Neural progenitor cell (in vitro differentiated cells): ENCODE results near the gene CHST3. TPM values are rescaled to one million over a fixed set of nuclear protein-coding genes. Genes with fewer than 3 reads are reported as not detected.
A peak's percentile ranks its signal among the peaks of the same experiment; 100 is the strongest.

Experiments used
- DNase-seq: peaks from one replicate; pipeline ENCODE4 v3.0.0-alpha.2; 2016; ENCODE audit warnings: low spot score
- H2AFZ ChIP-seq: fragments of 200-600 bp; sonication (generic); replicated peaks from 2 replicates; pipeline ENCODE4 v1.6.1; 2016; ENCODE audit warnings: antibody characterized with exemption
- H3F3A ChIP-seq: fragments of 200-600 bp; sonication (generic); 2 replicates; pipeline ENCODE4 v1.6.1; 2016; ENCODE audit warnings: antibody characterized with exemption, low read depth
- H3K27ac ChIP-seq: fragments of 200-600 bp; sonication (generic); 2 replicates; pipeline ENCODE4 v1.5.1; 2016; ENCODE audit warnings: mild to moderate bottlenecking
- H3K27me3 ChIP-seq: fragments of 200-600 bp; sonication (generic); 2 replicates; pipeline ENCODE4 v1.6.1; 2016; ENCODE audit warnings: mild to moderate bottlenecking, moderate library complexity
- H3K36me3 ChIP-seq: fragments of 200-600 bp; sonication (generic); 2 replicates; pipeline ENCODE4 v1.5.1; 2016
- H3K4me1 ChIP-seq: fragments of 200-600 bp; sonication (generic); 2 replicates; pipeline ENCODE4 v1.6.1; 2016; ENCODE audit warnings: mixed run types
- H3K4me2 ChIP-seq: fragments of 200-600 bp; sonication (generic); 2 replicates; pipeline ENCODE4 v1.6.1; 2016
- H3K4me3 ChIP-seq: fragments of 200-600 bp; sonication (generic); 2 replicates; pipeline ENCODE4 v1.5.1; 2016
- H3K79me2 ChIP-seq: fragments of 200-600 bp; sonication (generic); 2 replicates; pipeline ENCODE4 v1.6.1; 2016; ENCODE audit warnings: low read depth
- H3K9ac ChIP-seq: fragments of 200-600 bp; sonication (generic); 2 replicates; pipeline ENCODE4 v1.6.1; 2016
- H3K9me3 ChIP-seq: fragments of 200-600 bp; sonication (generic); 2 replicates; pipeline ENCODE4 v1.5.1; 2016; ENCODE audit warnings: low read depth
- H4K20me1 ChIP-seq: fragments of 200-600 bp; sonication (generic); 2 replicates; pipeline ENCODE4 v1.6.1; 2016; ENCODE audit warnings: low read depth
- H3K27ac Mint-ChIP-seq: 3 replicates; pipeline ENCODE4 v1.8.0; 2021; ENCODE audit warnings: mixed read lengths
- H3K27me3 Mint-ChIP-seq: 2 replicates; pipeline ENCODE4 v1.8.0; 2022; ENCODE audit warnings: low read depth, mild to moderate bottlenecking, inconsistent platforms, moderate library complexity, mixed read lengths; ENCODE audit not compliant: insufficient read depth
- H3K36me3 Mint-ChIP-seq: 3 replicates; pipeline ENCODE4 v1.8.0; 2021; ENCODE audit warnings: mixed read lengths
- H3K4me1 Mint-ChIP-seq: 3 replicates; pipeline ENCODE4 v1.8.0; 2021; ENCODE audit warnings: mixed read lengths
- H3K4me3 Mint-ChIP-seq: 3 replicates; pipeline ENCODE4 v1.8.0; 2021; ENCODE audit warnings: mild to moderate bottlenecking, moderate library complexity, mixed read lengths
- H3K9me3 Mint-ChIP-seq: 3 replicates; pipeline ENCODE4 v1.8.0; 2020; ENCODE audit warnings: mixed read lengths
- EZH2 ChIP-seq: fragments of 200-600 bp; sonication (generic); IDR thresholded peaks from 2 replicates; pipeline ENCODE4 v1.6.1; 2017; ENCODE audit warnings: antibody characterized with exemption, mild to moderate bottlenecking, moderate library complexity
- EZH2phosphoT487 ChIP-seq: fragments of 200-600 bp; sonication (generic); IDR thresholded peaks from 2 replicates; pipeline ENCODE4 v1.6.1; 2017; ENCODE audit warnings: antibody characterized with exemption
- total RNA-seq: library from RNA; depleted of rRNA; stranded (reverse); fragments of >200 nt; gene quantifications from 2 replicates; pipeline ENCODE4 v1.2.3, GENCODE V29; 2015; ENCODE audit warnings: low replicate concordance
- TF ChIP-seq, protein P1 (sequence below): fragments of 200-600 bp; sonication (generic); IDR thresholded peaks from 2 replicates; pipeline ENCODE4 v1.5.1; 2017; ENCODE audit warnings: antibody characterized with exemption, mild to moderate bottlenecking

The CHST3 gene
- total RNA-seq, 1 donor from 2014 or later = 9.1 TPM

DNA sequence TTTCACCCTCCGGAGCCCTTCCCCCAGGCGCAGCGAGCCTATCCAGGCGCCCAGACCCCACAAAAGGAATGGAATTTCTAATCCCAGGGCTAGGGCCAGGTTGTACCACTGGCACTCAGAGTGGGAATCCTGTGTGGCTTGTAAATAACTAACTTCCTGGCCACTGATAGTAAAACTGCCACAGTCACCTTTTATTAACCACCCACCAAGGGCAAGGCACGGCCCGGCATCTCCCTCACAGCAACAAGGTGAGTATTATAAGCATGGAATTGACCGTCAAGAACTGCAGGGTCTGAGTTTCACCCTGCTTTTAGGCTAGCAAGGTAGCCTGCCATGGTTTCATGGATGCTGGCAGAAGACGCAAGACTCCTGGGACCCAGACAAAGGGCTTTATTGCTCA is 73.1 kb downstream of the CHST3 start:
- Histone ChIP-seq H3K4me1 (peaks cover 16% of the 10 kb centered on the region), H3K4me2 (peak overlapping the region; percentile 54), H2AFZ (no peak overlapping the region), H3K9ac (no peak overlapping the region), H3K27ac (no peak overlapping the region), H3K27me3 (no peaks in the 10 kb centered on the region), H3F3A (peaks cover 11% of the 10 kb centered on the region), H3K4me3 (no peak overlapping the region), H3K9me3 (no peaks in the 10 kb centered on the region), H4K20me1 (no peaks in the 10 kb centered on the region), H3K36me3 (no peaks in the 10 kb centered on the region), H3K79me2 (no peaks in the 10 kb centered on the region)
- TF ChIP-seq, protein P1, sequence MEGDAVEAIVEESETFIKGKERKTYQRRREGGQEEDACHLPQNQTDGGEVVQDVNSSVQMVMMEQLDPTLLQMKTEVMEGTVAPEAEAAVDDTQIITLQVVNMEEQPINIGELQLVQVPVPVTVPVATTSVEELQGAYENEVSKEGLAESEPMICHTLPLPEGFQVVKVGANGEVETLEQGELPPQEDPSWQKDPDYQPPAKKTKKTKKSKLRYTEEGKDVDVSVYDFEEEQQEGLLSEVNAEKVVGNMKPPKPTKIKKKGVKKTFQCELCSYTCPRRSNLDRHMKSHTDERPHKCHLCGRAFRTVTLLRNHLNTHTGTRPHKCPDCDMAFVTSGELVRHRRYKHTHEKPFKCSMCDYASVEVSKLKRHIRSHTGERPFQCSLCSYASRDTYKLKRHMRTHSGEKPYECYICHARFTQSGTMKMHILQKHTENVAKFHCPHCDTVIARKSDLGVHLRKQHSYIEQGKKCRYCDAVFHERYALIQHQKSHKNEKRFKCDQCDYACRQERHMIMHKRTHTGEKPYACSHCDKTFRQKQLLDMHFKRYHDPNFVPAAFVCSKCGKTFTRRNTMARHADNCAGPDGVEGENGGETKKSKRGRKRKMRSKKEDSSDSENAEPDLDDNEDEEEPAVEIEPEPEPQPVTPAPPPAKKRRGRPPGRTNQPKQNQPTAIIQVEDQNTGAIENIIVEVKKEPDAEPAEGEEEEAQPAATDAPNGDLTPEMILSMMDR = no peak
- TF ChIP-seq EZH2phosphoT487 = no peak
- TF ChIP-seq EZH2 = no peak
- H3K27ac Mint-ChIP-seq = no peak overlapping the region
- peaks cover 4% of the 10 kb centered on the region for H3K27me3 Mint-ChIP-seq
- DNase-seq = peak; percentile 50
- no peaks in the 10 kb centered on the region for H3K36me3 Mint-ChIP-seq
- peaks cover 40% of the 10 kb centered on the region for H3K4me1 Mint-ChIP-seq
- no peaks in the 10 kb centered on the region for H3K9me3 Mint-ChIP-seq
- H3K4me3 Mint-ChIP-seq = no peak overlapping the region

DNA sequence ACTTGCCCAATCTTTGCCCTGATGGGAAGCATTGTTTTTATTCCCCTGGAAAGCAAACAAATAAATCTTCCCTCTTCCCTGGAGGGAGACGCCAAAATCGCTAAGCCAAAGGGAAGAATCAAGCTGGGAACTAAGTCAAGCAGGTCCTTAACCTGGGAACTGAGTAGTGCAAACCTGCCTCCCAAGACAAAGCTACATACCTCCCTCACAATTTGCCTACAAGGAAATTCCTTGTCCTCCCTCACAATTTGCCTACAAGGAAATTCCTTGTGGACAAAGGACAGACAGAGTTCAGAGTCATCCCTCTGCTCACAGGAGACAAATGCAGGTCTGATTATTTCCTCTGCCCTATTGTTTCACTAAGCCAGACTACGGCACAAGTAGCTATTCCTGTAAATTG is 73.6 kb downstream of the CHST3 start:
- H3K4me2 ChIP-seq = peak overlapping the region; percentile 54
- H3K27me3 ChIP-seq = no peaks in the 10 kb centered on the region
- no peaks in the 10 kb centered on the region for H3K9me3 ChIP-seq
- no peak overlapping the region for H3K4me3 ChIP-seq
- no peaks in the 10 kb centered on the region for H4K20me1 ChIP-seq
- peaks cover 44% of the 10 kb centered on the region for H3K4me1 Mint-ChIP-seq
- no peak overlapping the region for H3K4me3 Mint-ChIP-seq
- no peaks in the 10 kb centered on the region for H3K79me2 ChIP-seq
- TF ChIP-seq, protein P1 = no peak
- TF ChIP-seq EZH2 (no peak), EZH2phosphoT487 (no peak)
- no peaks in the 10 kb centered on the region for H3K36me3 ChIP-seq
- no peak overlapping the region for H2AFZ ChIP-seq
- no peaks in the 10 kb centered on the region for H3K9me3 Mint-ChIP-seq
- H3K4me1 ChIP-seq = peaks cover 17% of the 10 kb centered on the region
- no peak overlapping the region for H3K9ac ChIP-seq
- peaks cover 11% of the 10 kb centered on the region for H3F3A ChIP-seq
- H3K27ac ChIP-seq = no peak overlapping the region
- peak overlapping the region; percentile 14 for H3K27ac Mint-ChIP-seq
- H3K36me3 Mint-ChIP-seq = no peaks in the 10 kb centered on the region
- H3K27me3 Mint-ChIP-seq = peaks cover 4% of the 10 kb centered on the region
- no peak for DNase-seq

DNA sequence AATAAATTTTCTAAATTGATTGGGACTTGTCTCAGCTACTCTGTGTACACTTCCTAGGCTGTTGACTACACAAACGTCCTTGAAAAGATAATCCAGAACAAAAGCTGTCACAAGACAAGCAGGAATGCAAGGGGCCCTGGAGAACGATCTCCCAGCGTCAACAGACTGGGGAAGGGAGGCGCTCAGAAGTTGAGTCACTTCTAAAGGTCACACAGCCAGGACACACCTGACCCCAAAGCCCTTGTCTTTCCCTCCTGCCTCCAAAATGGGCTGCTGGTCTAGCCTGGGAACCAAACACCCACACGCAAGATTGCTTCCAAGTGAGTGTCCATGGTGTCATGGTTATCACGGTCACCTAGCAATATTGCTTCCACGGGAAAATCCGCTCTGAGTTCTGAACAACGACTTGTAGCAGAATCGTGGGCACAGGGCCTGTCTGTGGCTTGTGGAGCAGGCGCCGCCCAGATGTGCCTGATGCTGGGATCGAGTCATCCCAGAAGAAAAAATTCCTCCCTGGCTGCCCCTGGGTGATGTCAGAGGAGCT is 74.3 kb downstream of the CHST3 start:
- peaks cover 49% of the 10 kb centered on the region for H3K4me1 Mint-ChIP-seq
- Histone ChIP-seq H3K36me3 (no peaks in the 10 kb centered on the region), H3K9me3 (no peaks in the 10 kb centered on the region), H3F3A (peaks cover 11% of the 10 kb centered on the region), H2AFZ (no peak overlapping the region), H3K27me3 (no peaks in the 10 kb centered on the region), H4K20me1 (no peaks in the 10 kb centered on the region), H3K4me1 (peaks cover 20% of the 10 kb centered on the region), H3K79me2 (no peaks in the 10 kb centered on the region), H3K4me2 (peak overlapping the region; percentile 54), H3K4me3 (no peak overlapping the region), H3K9ac (no peak overlapping the region), H3K27ac (no peak overlapping the region)
- H3K4me3 Mint-ChIP-seq = no peak overlapping the region
- TF ChIP-seq EZH2 (no peak), EZH2phosphoT487 (no peak)
- TF ChIP-seq, protein P1 = no peak
- no peaks in the 10 kb centered on the region for H3K9me3 Mint-ChIP-seq
- H3K27ac Mint-ChIP-seq = peak overlapping the region; percentile 60
- peaks cover 4% of the 10 kb centered on the region for H3K27me3 Mint-ChIP-seq
- no peaks in the 10 kb centered on the region for H3K36me3 Mint-ChIP-seq
- DNase-seq = peak; percentile 43
